ENCODE measurements around the gene ACAA1. TPM values are rescaled to one million over a fixed set of nuclear protein-coding genes. Genes with fewer than 3 reads are reported as not detected.

The ACAA1 gene
- total and polyA plus RNA-seq, 2 of the 13 experiments (the other 11 are each of a cell fraction or from before 2014, with no cell fraction given): 60.8 to 188 TPM

GRCh38 chr3:38136777-38137614 lies at the start of gene ACAA1 (continued):
- TF ChIP-seq POLR2G (IDR thresholded peaks at IDR 0.05; ENCODE audit: low read depth, low read length): peak; percentile 93
- TF ChIP-seq ZSCAN12 (CRISPR knock-in tag; IDR thresholded peaks at IDR 0.05): peak; percentile 74; the same call in 1 of the 2 replicates
- peak; percentile 60; the same call in 1 of the 2 replicates for TF ChIP-seq ARNT2 (CRISPR knock-in tag; IDR thresholded peaks at IDR 0.05; ENCODE audit: low read depth)
- TF ChIP-seq HOXA5 (CRISPR knock-in tag; IDR thresholded peaks at IDR 0.05): 0 out of 2 replicates have a peak, but pooled peaks have one; percentile 43
- no peak for TF ChIP-seq GRHL1 (CRISPR knock-in tag; conservative IDR thresholded peaks at IDR 0.05)
- TF ChIP-seq POLR2A (IDR thresholded peaks at IDR 0.05; ENCODE audit: insufficient read depth in 1 of 2, low read depth in 2 of 2, low read length in 2 of 2): peak in 1 of 2 experiments; percentile 94; a peak in 2 of 4 replicates
- TF ChIP-seq BCL6 (CRISPR knock-in tag; IDR thresholded peaks at IDR 0.05): no peak
- TF ChIP-seq DMAP1 (CRISPR knock-in tag; IDR thresholded peaks at IDR 0.05): peak; percentile 57; the same call in 1 of the 2 replicates
- peak; percentile 17 for TF ChIP-seq XRCC5 (optimal IDR thresholded peaks at IDR 0.05; ENCODE audit: low read length)
- peak; percentile 30; the same call in 1 of the 2 replicates for TF ChIP-seq ZNF724P (CRISPR knock-in tag; IDR thresholded peaks at IDR 0.05; ENCODE audit: borderline replicate concordance)
- peak; percentile 56 for TF ChIP-seq TEAD3 (CRISPR knock-in tag; optimal IDR thresholded peaks at IDR 0.05; ENCODE audit: borderline replicate concordance)
- TF ChIP-seq ZFP36L2 (CRISPR knock-in tag; IDR thresholded peaks at IDR 0.05): no peak
- TF ChIP-seq THAP11 (CRISPR knock-in tag; IDR thresholded peaks at IDR 0.05): 0 out of 2 replicates have a peak, but pooled peaks have one; percentile 38
- peak; percentile 56; the same call in 1 of the 2 replicates for TF ChIP-seq ERF (CRISPR knock-in tag; IDR thresholded peaks at IDR 0.05)
- TF ChIP-seq CAMTA2 (CRISPR knock-in tag; IDR thresholded peaks at IDR 0.05; ENCODE audit: borderline replicate concordance): 0 out of 2 replicates have a peak, but pooled peaks have one; percentile 33
- TF ChIP-seq SP2 (CRISPR knock-in tag; IDR thresholded peaks at IDR 0.05): peak; percentile 81
- TF ChIP-seq DRAP1 (CRISPR knock-in tag; IDR thresholded peaks at IDR 0.05): peak; percentile 99
- peak; percentile 82; the same call in 1 of the 2 replicates for TF ChIP-seq HNF1B (CRISPR knock-in tag; IDR thresholded peaks at IDR 0.05)
- TF ChIP-seq ZNF83 (CRISPR knock-in tag; IDR thresholded peaks at IDR 0.05; ENCODE audit: borderline replicate concordance): 0 out of 2 replicates have a peak, but pooled peaks have one; percentile 21
- 0 out of 2 replicates have a peak, but pooled peaks have one; percentile 8 for TF ChIP-seq MAZ (IDR thresholded peaks at IDR 0.05; ENCODE audit: borderline replicate concordance, low read depth, low read length)
- TF ChIP-seq MAZ (CRISPR knock-in tag; IDR thresholded peaks at IDR 0.05; ENCODE audit: low read depth): peak; percentile 68
- peak; percentile 82 for TF ChIP-seq NFYB (CRISPR knock-in tag; IDR thresholded peaks at IDR 0.05)
- TF ChIP-seq ZNF224 (CRISPR knock-in tag; IDR thresholded peaks at IDR 0.05): no peak
- peak; percentile 51; the same call in 1 of the 2 replicates for TF ChIP-seq SALL1 (CRISPR knock-in tag; IDR thresholded peaks at IDR 0.05)
- TF ChIP-seq DNMT1 (CRISPR knock-in tag; IDR thresholded peaks at IDR 0.05): 0 out of 2 replicates have a peak, but pooled peaks have one; percentile 69
- 0 out of 2 replicates have a peak, but pooled peaks have one; percentile 39 for TF ChIP-seq SRF (IDR thresholded peaks at IDR 0.05; ENCODE audit: low read depth, low read length)
- TF ChIP-seq GABPA (IDR thresholded peaks at IDR 0.05; ENCODE audit: low read depth, low read length): no peak
- TF ChIP-seq GABPA (CRISPR knock-in tag; IDR thresholded peaks at IDR 0.05; ENCODE audit: low read depth): peak; percentile 83
- TF ChIP-seq NR2F6 (IDR thresholded peaks at IDR 0.05): 0 out of 2 replicates have a peak, but pooled peaks have one; percentile 13
- no peak for TF ChIP-seq NR2F6 (CRISPR knock-in tag; IDR thresholded peaks at IDR 0.05)
